ENCODE data around the gene PNMT. TPM values are rescaled to one million over a fixed set of nuclear protein-coding genes. Genes with fewer than 3 reads are reported as not detected.
A peak's percentile ranks its signal among the peaks of the same experiment; 100 is the strongest.

Gene PNMT
- total RNA-seq, 1 experiment from 2014 or later: 1.1 TPM

DNA sequence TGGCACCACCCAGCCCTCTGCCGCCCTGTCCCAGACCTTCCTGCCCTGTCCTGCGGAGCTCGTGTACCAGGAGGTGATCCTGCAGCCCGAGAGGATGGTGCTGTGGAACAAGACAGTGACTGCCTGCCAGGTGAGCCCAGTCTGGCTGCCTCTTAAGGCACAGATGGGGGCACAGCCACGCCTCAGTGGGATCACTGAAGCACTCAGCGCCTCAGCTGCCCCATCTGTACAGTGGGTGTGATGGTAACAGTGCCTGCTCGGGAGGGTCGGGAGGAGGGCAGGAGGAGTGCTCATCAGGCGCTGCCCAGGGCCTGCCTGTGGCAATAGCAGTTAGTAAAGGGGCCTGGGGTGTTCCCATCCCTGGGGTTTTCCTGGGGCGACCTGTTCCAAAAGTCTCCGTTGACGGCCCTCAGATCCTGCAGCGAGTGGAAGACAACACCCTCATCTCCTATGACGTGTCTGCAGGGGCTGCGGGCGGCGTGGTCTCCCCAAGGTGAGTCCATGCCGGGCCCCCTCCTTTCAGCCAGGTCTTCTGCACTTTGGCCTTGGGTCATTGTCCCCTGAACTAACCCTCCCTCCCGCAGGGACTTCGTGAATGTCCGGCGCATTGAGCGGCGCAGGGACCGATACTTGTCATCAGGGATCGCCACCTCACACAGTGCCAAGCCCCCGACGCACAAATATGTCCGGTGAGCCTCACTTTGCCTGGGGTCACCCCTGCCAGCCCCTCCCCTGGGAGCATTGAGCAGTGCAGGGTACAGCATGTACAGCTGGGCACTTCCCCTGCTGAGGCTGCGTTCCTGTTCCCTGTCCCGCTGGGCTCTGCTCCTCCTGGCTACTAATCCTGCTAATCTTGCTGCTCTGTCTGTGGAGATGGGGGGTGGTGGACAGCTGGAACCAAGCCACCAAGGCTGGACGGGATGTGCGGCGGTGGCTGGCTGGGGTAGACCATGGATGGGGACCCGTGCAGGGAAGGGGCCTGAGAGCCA is 7.6 kb upstream of the PNMT start:
- Histone ChIP-seq H3K4me1 (replicated peaks; ENCODE audit: insufficient read depth) (peaks cover 12% of the 10 kb centered on the region), H3K9me3 (ENCODE audit: insufficient read depth, low read depth) (no peaks in the 10 kb centered on the region), H2AFZ (no peak overlapping the region), H3F3A (ENCODE audit: insufficient read depth, low read depth) (peaks cover 18% of the 10 kb centered on the region), H3K4me3 (no peak overlapping the region), H3K9me2 (ENCODE audit: insufficient read depth) (no peaks in the 10 kb centered on the region), H3K4me2 (no peak overlapping the region), H3K27ac (no peak overlapping the region), H3K79me2 (ENCODE audit: low read depth) (no peaks in the 10 kb centered on the region), H3K36me3 (ENCODE audit: low read depth) (no peaks in the 10 kb centered on the region), H4K20me1 (ENCODE audit: insufficient read depth) (no peaks in the 10 kb centered on the region), H3K27me3 (ENCODE audit: insufficient read depth, low read depth) (no peaks in the 10 kb centered on the region)
- no TSS peak for BruUV-seq (replicated peaks)
- ChIA-PET CTCF (no interaction called here), POLR2A (ENCODE audit: unreplicated experiment) (no interaction called here)
- DNase-seq: no peak
- no peak for TF ChIP-seq EZH2 (IDR thresholded peaks at IDR 0.05; ENCODE audit: low read depth)
- TF ChIP-seq, protein P1, sequence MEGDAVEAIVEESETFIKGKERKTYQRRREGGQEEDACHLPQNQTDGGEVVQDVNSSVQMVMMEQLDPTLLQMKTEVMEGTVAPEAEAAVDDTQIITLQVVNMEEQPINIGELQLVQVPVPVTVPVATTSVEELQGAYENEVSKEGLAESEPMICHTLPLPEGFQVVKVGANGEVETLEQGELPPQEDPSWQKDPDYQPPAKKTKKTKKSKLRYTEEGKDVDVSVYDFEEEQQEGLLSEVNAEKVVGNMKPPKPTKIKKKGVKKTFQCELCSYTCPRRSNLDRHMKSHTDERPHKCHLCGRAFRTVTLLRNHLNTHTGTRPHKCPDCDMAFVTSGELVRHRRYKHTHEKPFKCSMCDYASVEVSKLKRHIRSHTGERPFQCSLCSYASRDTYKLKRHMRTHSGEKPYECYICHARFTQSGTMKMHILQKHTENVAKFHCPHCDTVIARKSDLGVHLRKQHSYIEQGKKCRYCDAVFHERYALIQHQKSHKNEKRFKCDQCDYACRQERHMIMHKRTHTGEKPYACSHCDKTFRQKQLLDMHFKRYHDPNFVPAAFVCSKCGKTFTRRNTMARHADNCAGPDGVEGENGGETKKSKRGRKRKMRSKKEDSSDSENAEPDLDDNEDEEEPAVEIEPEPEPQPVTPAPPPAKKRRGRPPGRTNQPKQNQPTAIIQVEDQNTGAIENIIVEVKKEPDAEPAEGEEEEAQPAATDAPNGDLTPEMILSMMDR (conservative IDR thresholded peaks at IDR 0.05): no peak
- intact Hi-C loops (cut with micrococcal nuclease; ENCODE audit: unreplicated experiment): no loop called here

DNA sequence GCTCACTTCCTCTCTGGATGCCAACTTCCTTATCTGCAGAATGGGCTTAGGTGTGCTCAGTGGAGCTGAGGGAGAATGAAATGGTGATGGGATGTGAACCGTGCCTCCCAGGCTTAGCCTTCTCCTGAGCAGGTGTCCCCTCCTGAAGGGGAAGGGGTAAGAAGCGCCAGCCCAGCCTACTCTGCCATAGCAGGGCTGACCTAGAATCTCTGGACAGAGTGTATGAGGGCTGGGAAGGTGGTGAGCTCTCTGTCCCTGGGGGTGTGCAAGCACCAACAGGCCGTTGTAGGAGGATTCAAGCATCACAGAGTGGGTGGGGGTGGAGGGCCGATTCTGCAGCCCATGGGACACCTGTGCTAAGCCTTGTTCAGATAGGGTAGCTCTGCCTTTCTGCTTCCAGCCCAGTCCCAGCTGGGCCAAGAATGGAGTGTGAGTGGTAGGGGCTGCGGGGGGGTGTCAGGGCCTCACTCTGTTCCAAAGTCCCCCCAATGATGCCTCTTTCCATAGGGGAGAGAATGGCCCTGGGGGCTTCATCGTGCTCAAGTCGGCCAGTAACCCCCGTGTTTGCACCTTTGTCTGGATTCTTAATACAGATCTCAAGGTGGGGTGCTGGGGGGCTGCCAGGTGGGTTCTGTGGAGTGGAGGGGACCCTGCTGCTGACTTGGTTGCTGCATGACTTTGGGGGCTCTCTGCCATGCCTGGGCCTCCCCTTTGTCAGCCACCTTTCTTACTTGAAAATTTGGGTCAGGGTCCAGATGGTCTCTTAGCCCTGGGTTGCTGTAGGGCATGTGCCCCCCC is 6.3 kb upstream of the PNMT start:
- Histone ChIP-seq H3K9me2 (ENCODE audit: insufficient read depth) (no peaks in the 10 kb centered on the region), H3K4me2 (no peak overlapping the region), H4K20me1 (ENCODE audit: insufficient read depth) (no peaks in the 10 kb centered on the region), H2AFZ (no peak overlapping the region), H3K4me3 (no peak overlapping the region), H3K27me3 (ENCODE audit: insufficient read depth, low read depth) (no peaks in the 10 kb centered on the region), H3F3A (ENCODE audit: insufficient read depth, low read depth) (peaks cover 18% of the 10 kb centered on the region), H3K27ac (no peak overlapping the region), H3K79me2 (ENCODE audit: low read depth) (no peaks in the 10 kb centered on the region), H3K4me1 (replicated peaks; ENCODE audit: insufficient read depth) (peaks cover 17% of the 10 kb centered on the region), H3K36me3 (ENCODE audit: low read depth) (no peaks in the 10 kb centered on the region), H3K9me3 (ENCODE audit: insufficient read depth, low read depth) (no peaks in the 10 kb centered on the region)
- POLR2A ChIA-PET (ENCODE audit: unreplicated experiment): no interaction called here
- CTCF ChIA-PET: interaction anchor here (0.6 kb wide), 1 partner anchor 13 kb away, joined by 5 read pairs; no protein-coding TSS in a partner anchor
- TF ChIP-seq, protein P1 (conservative IDR thresholded peaks at IDR 0.05): no peak
- TF ChIP-seq EZH2 (IDR thresholded peaks at IDR 0.05; ENCODE audit: low read depth): no peak
- DNase-seq: no peak
- BruUV-seq (replicated peaks): no TSS peak
- intact Hi-C loops (cut with micrococcal nuclease; ENCODE audit: unreplicated experiment): no loop called here

DNA sequence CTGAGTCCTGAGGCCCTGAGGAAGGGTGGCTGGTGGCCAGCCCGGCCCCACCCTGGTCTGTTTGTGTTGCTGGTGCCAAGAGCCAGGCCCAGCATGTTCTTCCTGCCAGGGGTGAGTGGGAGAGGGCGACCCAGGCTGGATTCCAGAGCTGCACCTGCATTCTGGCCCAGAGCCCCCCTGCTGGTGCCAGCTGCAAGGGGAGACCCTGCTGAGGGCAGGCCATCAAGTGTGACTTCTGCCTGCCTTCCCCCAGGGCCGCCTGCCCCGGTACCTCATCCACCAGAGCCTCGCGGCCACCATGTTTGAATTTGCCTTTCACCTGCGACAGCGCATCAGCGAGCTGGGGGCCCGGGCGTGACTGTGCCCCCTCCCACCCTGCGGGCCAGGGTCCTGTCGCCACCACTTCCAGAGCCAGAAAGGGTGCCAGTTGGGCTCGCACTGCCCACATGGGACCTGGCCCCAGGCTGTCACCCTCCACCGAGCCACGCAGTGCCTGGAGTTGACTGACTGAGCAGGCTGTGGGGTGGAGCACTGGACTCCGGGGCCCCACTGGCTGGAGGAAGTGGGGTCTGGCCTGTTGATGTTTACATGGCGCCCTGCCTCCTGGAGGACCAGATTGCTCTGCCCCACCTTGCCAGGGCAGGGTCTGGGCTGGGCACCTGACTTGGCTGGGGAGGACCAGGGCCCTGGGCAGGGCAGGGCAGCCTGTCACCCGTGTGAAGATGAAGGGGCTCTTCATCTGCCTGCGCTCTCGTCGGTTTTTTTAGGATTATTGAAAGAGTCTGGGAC is 5.5 kb upstream of the PNMT start:
- H3K9me3 ChIP-seq (ENCODE audit: insufficient read depth, low read depth): no peaks in the 10 kb centered on the region
- peaks cover 25% of the 10 kb centered on the region for H3K4me1 ChIP-seq (replicated peaks; ENCODE audit: insufficient read depth)
- H3K4me2 ChIP-seq: 0 out of 2 replicates have a peak overlapping the region, but pooled peaks have one; percentile 82
- no TSS peak for BruUV-seq (replicated peaks)
- H3K79me2 ChIP-seq (ENCODE audit: low read depth): no peaks in the 10 kb centered on the region
- H3K9me2 ChIP-seq (ENCODE audit: insufficient read depth): no peaks in the 10 kb centered on the region
- no peaks in the 10 kb centered on the region for H3K36me3 ChIP-seq (ENCODE audit: low read depth)
- no peak overlapping the region for H3K27ac ChIP-seq
- intact Hi-C loops (cut with micrococcal nuclease; ENCODE audit: unreplicated experiment): no loop called here
- TF ChIP-seq EZH2 (IDR thresholded peaks at IDR 0.05; ENCODE audit: low read depth): no peak
- TF ChIP-seq, protein P1 (conservative IDR thresholded peaks at IDR 0.05): no peak
- no peak overlapping the region for H3K4me3 ChIP-seq
- DNase-seq: no peak
- ChIA-PET CTCF (interaction anchor here (0.6 kb wide), 1 partner anchor 233 kb away, joined by 3 read pairs; no protein-coding TSS in a partner anchor), POLR2A (ENCODE audit: unreplicated experiment) (no interaction called here)
- H3F3A ChIP-seq (ENCODE audit: insufficient read depth, low read depth): peaks cover 18% of the 10 kb centered on the region
- H3K27me3 ChIP-seq (ENCODE audit: insufficient read depth, low read depth): no peaks in the 10 kb centered on the region
- H2AFZ ChIP-seq: no peak overlapping the region
- no peaks in the 10 kb centered on the region for H4K20me1 ChIP-seq (ENCODE audit: insufficient read depth)
